HEK293 (cell line): ENCODE data around the gene CHID1.

ENCODE experiments used
- HOXD13 ChIP-seq: sonication (generic); formaldehyde crosslinking; IDR thresholded peaks from 2 replicates; pipeline ENCODE4 v1.8.0; 2022; ENCODE audit warnings: missing genetic modification reagents, borderline replicate concordance
- MZF1 ChIP-seq: fragments of 450-650 bp; formaldehyde crosslinking; IDR thresholded peaks from 2 replicates; pipeline ENCODE4 v1.5.1; 2017; ENCODE audit warnings: missing biosample characterization, missing genetic modification characterization, borderline replicate concordance
- PRDM2 ChIP-seq: fragments of 450-650 bp; formaldehyde crosslinking; IDR thresholded peaks from 2 replicates; pipeline ENCODE4 v1.5.1; 2016; ENCODE audit warnings: missing biosample characterization, missing genetic modification characterization, borderline replicate concordance
- ZNF114 ChIP-seq: fragments of 450-650 bp; formaldehyde crosslinking; IDR thresholded peaks from 2 replicates; pipeline ENCODE4 v1.5.0; 2017; ENCODE audit warnings: missing biosample characterization, missing genetic modification characterization
- ZNF23 ChIP-seq: fragments of 450-650 bp; formaldehyde crosslinking; IDR thresholded peaks from 2 replicates; pipeline ENCODE4 v1.5.1; 2016; ENCODE audit warnings: missing biosample characterization, missing genetic modification characterization, borderline replicate concordance
- ZNF311 ChIP-seq: fragments of 450-650 bp; formaldehyde crosslinking; IDR thresholded peaks from 2 replicates; pipeline ENCODE4 v1.5.1; 2017; ENCODE audit warnings: missing biosample characterization, missing genetic modification characterization, borderline replicate concordance
- ZNF391 ChIP-seq: fragments of 450-650 bp; formaldehyde crosslinking; IDR thresholded peaks from 2 replicates; pipeline ENCODE4 v1.5.1; 2016; ENCODE audit warnings: low read depth, missing biosample characterization, missing genetic modification characterization, borderline replicate concordance
- ZNF423 ChIP-seq: fragments of 450-650 bp; formaldehyde crosslinking; IDR thresholded peaks from 2 replicates; pipeline ENCODE4 v1.5.1; 2016; ENCODE audit warnings: missing biosample characterization, missing genetic modification characterization
- ZNF449 ChIP-seq: fragments of 450-650 bp; formaldehyde crosslinking; IDR thresholded peaks from 2 replicates; pipeline ENCODE4 v1.5.1; 2017; ENCODE audit warnings: missing biosample characterization, mild to moderate bottlenecking, missing genetic modification characterization, moderate library complexity
- ZNF473 ChIP-seq: fragments of 450-650 bp; formaldehyde crosslinking; IDR thresholded peaks from 2 replicates; pipeline ENCODE4 v1.5.1; 2017; ENCODE audit warnings: missing biosample characterization, missing genetic modification characterization
- ZNF610 ChIP-seq: fragments of 450-650 bp; formaldehyde crosslinking; IDR thresholded peaks from 2 replicates; pipeline ENCODE4 v1.5.1; 2016; ENCODE audit warnings: missing biosample characterization, missing genetic modification characterization, borderline replicate concordance
- ZNF621 ChIP-seq: fragments of 450-650 bp; formaldehyde crosslinking; IDR thresholded peaks from 2 replicates; pipeline ENCODE4 v1.5.1; 2017; ENCODE audit warnings: missing biosample characterization, missing genetic modification characterization
- ZNF626 ChIP-seq: fragments of 450-650 bp; sonication (Bioruptor Pico); formaldehyde crosslinking; IDR thresholded peaks from 2 replicates; pipeline ENCODE4 v1.5.1; 2018; ENCODE audit warnings: missing biosample characterization, missing genetic modification characterization, inconsistent platforms
- ZNF785 ChIP-seq: fragments of 450-650 bp; formaldehyde crosslinking; IDR thresholded peaks from 2 replicates; pipeline ENCODE4 v1.5.1; 2016; ENCODE audit warnings: missing biosample characterization, missing genetic modification characterization
- ZNF837 ChIP-seq: fragments of 450-650 bp; formaldehyde crosslinking; IDR thresholded peaks from 2 replicates; pipeline ENCODE4 v1.5.1; 2016; ENCODE audit warnings: missing biosample characterization, missing genetic modification characterization
- ZSCAN16 ChIP-seq: fragments of 450-650 bp; formaldehyde crosslinking; IDR thresholded peaks from 2 replicates; pipeline ENCODE4 v1.5.1; 2016; ENCODE audit warnings: missing biosample characterization, missing genetic modification characterization
- ZSCAN5A ChIP-seq: fragments of 450-650 bp; formaldehyde crosslinking; IDR thresholded peaks from 2 replicates; pipeline ENCODE4 v1.5.1; 2016; ENCODE audit warnings: missing biosample characterization, missing genetic modification characterization
- TF ChIP-seq, protein P1 (sequence below): fragments of 450-650 bp; formaldehyde crosslinking; optimal IDR thresholded peaks from 2 replicates; pipeline ENCODE3; 2016; ENCODE audit warnings: missing biosample characterization, mild to moderate bottlenecking, missing genetic modification characterization

The CHID1 gene

GRCh38 chr11:859394-860131 lies 51.0 kb downstream of the CHID1 start (continued):
- TF ChIP-seq ZNF311 (tag by site-specific recombination) (no peak), ZNF473 (no peak), HOXD13 (CRISPR knock-in tag) (no peak), ZSCAN5A (tag by site-specific recombination) (no peak), ZNF785 (tag by site-specific recombination) (no peak), PRDM2 (tag by site-specific recombination) (no peak), ZNF423 (tag by site-specific recombination) (peak; percentile 61; the same call in 1 of the 2 replicates), ZNF23 (no peak), MZF1 (no peak), ZNF837 (tag by site-specific recombination) (no peak), ZNF610 (tag by site-specific recombination) (no peak), ZSCAN16 (no peak), ZNF621 (tag by site-specific recombination) (no peak), ZNF114 (no peak), ZNF449 (tag by site-specific recombination) (no peak), ZNF391 (tag by site-specific recombination) (no peak), ZNF626 (tag by site-specific recombination) (no peak)
- TF ChIP-seq, protein P1, sequence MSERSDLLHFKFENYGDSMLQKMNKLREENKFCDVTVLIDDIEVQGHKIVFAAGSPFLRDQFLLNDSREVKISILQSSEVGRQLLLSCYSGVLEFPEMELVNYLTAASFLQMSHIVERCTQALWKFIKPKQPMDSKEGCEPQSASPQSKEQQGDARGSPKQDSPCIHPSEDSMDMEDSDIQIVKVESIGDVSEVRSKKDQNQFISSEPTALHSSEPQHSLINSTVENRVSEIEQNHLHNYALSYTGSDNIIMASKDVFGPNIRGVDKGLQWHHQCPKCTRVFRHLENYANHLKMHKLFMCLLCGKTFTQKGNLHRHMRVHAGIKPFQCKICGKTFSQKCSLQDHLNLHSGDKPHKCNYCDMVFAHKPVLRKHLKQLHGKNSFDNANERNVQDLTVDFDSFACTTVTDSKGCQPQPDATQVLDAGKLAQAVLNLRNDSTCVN: no peak
